ENCODE results near the gene SFXN3.

Gene SFXN3

DNA sequence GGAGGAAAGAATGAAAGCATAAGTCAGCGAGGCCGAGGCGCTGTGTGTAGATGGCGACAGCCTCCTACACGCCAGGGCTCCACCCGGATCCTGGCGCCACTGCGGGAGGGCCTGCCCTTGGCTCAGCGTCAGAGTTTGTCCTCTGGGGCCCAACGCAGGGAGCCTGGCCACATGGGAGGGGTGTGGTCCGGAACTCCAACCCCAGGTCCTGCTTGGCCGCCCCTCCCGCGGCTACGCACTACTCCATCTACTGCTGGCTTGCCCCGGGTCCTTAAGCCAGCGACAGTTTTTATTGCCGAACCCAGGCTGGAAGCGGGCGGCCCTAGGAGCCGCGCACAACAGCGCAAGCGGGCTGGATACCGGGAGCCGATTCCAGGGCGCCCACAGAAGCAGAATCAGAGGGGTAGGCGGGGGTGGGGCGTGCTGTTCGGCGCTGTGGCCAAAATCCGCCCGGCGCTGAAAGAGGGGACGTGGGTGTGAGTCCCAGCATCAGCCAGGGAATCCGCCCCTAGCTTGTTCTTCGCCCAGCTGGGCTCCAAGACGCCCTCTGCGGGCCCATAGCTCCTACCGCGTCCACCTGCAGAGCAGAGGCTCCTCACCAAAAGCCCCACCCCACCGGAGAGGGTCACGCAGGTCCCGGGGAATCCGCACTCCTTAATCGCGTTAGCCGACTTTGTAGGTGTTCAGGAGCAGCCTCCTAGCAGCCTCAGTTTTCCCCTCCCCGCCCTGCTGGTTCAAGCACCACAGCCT lies 35.3 kb downstream of the SFXN3 start:
- no peaks in the 10 kb centered on the region for H3K79me2 ChIP-seq
- TF ChIP-seq, protein P1, sequence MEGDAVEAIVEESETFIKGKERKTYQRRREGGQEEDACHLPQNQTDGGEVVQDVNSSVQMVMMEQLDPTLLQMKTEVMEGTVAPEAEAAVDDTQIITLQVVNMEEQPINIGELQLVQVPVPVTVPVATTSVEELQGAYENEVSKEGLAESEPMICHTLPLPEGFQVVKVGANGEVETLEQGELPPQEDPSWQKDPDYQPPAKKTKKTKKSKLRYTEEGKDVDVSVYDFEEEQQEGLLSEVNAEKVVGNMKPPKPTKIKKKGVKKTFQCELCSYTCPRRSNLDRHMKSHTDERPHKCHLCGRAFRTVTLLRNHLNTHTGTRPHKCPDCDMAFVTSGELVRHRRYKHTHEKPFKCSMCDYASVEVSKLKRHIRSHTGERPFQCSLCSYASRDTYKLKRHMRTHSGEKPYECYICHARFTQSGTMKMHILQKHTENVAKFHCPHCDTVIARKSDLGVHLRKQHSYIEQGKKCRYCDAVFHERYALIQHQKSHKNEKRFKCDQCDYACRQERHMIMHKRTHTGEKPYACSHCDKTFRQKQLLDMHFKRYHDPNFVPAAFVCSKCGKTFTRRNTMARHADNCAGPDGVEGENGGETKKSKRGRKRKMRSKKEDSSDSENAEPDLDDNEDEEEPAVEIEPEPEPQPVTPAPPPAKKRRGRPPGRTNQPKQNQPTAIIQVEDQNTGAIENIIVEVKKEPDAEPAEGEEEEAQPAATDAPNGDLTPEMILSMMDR (IDR thresholded peaks at IDR 0.05): peak; percentile 47
- H3K36me3 ChIP-seq (ENCODE audit: control insufficient read depth, insufficient read depth, low read length): no peaks in the 10 kb centered on the region
- no peaks in the 10 kb centered on the region for H3K4me1 ChIP-seq
- H3K4me2 ChIP-seq (ENCODE audit: low read length): peak overlapping the region; percentile 71
- H2AFZ ChIP-seq: peak overlapping the region; percentile 95
- H3K27ac ChIP-seq: peak overlapping the region; percentile 86
- peak overlapping the region; percentile 50 for H3K4me3 ChIP-seq (ENCODE audit: low read depth, low read length)
- no peaks in the 10 kb centered on the region for H3K9me3 ChIP-seq (ENCODE audit: control insufficient read depth, low read length)
- no peak overlapping the region for H3K9ac ChIP-seq
- H3K27me3 ChIP-seq (ENCODE audit: control insufficient read depth, insufficient read depth, low read length): no peaks in the 10 kb centered on the region

DNA sequence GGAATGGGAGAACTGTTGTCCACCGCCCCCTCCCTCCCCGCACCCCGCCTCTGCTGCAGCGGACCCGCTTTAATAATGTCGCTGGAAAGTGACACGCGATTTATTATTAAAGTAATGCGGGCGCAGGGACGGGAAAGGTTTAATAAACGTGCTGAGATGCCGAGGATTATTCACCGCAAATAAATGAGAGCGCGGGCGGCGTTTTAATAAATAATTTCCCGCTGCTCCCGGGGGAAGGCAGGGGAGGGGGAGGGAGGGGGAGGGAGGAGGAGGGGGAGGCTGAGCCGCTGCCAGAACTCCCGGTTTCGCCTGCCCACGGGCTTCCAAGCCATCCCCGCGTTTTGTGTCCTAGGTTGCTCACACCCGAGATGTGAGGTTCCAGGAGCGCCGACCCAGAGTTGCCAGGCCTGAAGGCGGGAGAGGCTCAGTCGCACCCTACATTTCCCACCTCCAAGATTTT lies 35.9 kb downstream of the SFXN3 start:
- Histone ChIP-seq H3K4me2 (ENCODE audit: low read length) (peak overlapping the region; percentile 99), H3K36me3 (ENCODE audit: control insufficient read depth, insufficient read depth, low read length) (no peaks in the 10 kb centered on the region), H3K9ac (no peak overlapping the region), H3K4me3 (ENCODE audit: low read depth, low read length) (peak overlapping the region; percentile 70), H2AFZ (peak overlapping the region; percentile 95), H3K79me2 (no peaks in the 10 kb centered on the region), H3K4me1 (no peaks in the 10 kb centered on the region), H3K9me3 (ENCODE audit: control insufficient read depth, low read length) (no peaks in the 10 kb centered on the region), H3K27me3 (ENCODE audit: control insufficient read depth, insufficient read depth, low read length) (no peaks in the 10 kb centered on the region), H3K27ac (peak overlapping the region; percentile 86)
- TF ChIP-seq, protein P1 (IDR thresholded peaks at IDR 0.05): no peak

DNA sequence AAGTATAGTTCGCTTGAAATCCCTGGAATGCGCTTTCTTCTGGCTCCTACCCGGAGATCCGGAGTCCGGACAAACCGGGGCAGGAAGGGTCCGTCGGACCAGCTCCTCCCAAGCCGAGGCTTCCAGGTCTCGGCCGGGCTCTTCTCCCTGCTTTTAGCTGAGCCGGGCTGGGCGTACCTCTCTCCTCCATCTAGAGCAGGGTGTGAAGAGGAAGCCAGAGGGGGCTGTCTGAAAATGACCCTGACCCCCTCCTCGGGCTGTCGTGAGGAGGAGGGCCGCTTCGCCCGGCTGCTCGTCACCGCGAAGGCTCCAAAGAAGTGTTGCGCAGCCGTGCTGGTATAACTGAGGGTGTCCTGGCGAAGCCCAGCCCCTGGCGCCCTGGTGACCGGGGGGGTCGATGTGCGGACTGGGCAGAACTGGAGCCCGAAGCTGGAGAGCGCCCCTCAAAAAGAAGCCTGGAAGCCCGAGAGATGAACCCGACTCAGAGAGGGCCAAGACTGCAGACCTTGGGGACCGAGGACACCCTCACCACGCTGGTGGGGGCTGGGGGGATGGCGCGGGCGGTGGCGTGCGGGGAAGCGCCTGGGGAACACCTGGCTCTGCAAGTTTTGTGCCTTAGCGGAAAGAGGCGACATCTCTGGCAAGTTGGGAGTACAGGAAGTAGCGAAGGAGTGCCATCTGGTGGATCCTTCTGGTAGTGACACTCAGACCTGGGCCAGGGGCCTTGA lies 36.5 kb downstream of the SFXN3 start:
- Histone ChIP-seq H3K79me2 (no peaks in the 10 kb centered on the region), H3K4me1 (no peaks in the 10 kb centered on the region), H3K4me2 (ENCODE audit: low read length) (peak overlapping the region; percentile 99), H3K9ac (no peak overlapping the region), H3K27me3 (ENCODE audit: control insufficient read depth, insufficient read depth, low read length) (no peaks in the 10 kb centered on the region), H3K9me3 (ENCODE audit: control insufficient read depth, low read length) (no peaks in the 10 kb centered on the region), H3K27ac (peak overlapping the region; percentile 67), H3K36me3 (ENCODE audit: control insufficient read depth, insufficient read depth, low read length) (no peaks in the 10 kb centered on the region), H2AFZ (peak overlapping the region; percentile 95), H3K4me3 (ENCODE audit: low read depth, low read length) (peak overlapping the region; percentile 70)
- TF ChIP-seq, protein P1 (IDR thresholded peaks at IDR 0.05): peak; percentile 96

DNA sequence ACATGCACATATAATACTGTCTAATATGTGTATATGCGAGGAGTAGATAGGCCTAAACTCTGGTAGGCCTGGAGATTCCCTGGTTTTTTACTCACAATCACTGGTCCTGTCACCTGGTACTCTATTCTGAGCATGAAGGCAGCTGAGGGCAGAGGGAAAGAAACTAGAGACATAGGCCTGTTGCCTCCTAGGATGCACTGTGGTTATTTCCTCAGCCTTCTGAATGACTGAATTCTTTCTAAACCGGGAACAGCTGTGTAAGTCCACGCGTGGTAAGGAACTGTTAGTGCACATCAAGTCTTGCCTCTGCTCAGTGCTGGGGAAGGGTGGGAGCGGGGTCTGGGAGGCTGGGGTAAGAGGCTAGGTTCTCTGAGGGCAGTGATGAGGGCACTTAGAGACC lies 38.4 kb downstream of the SFXN3 start:
- H3K79me2 ChIP-seq: no peaks in the 10 kb centered on the region
- TF ChIP-seq, protein P1 (IDR thresholded peaks at IDR 0.05): no peak
- H3K27me3 ChIP-seq (ENCODE audit: control insufficient read depth, insufficient read depth, low read length): peaks cover 4% of the 10 kb centered on the region
- no peak overlapping the region for H3K4me2 ChIP-seq (ENCODE audit: low read length)
- H3K4me3 ChIP-seq (ENCODE audit: low read depth, low read length): no peak overlapping the region
- H2AFZ ChIP-seq: no peak overlapping the region
- H3K9ac ChIP-seq: no peak overlapping the region
- no peak overlapping the region for H3K27ac ChIP-seq
- no peaks in the 10 kb centered on the region for H3K36me3 ChIP-seq (ENCODE audit: control insufficient read depth, insufficient read depth, low read length)
- no peaks in the 10 kb centered on the region for H3K4me1 ChIP-seq
- no peaks in the 10 kb centered on the region for H3K9me3 ChIP-seq (ENCODE audit: control insufficient read depth, low read length)
